Calu3 (cell line): ENCODE measurements around the gene CBX7. TPM values are rescaled to one million over a fixed set of nuclear protein-coding genes. Genes with fewer than 3 reads are reported as not detected.

Experiments
- BruUV-seq: library from RNA; stranded (reverse); fragments of 400-500 nt; replicated peaks from 2 replicates; lab custom pipeline; 2021; lab: Mats Ljungman, UMichigan
- CTCF ChIA-PET: fragments of 300-600 bp; sonication (Branson Sonifier 250); formaldehyde crosslinking; loops from one replicate; lab custom pipeline; 2022; ENCODE audit warnings: antibody characterized with exemption; lab: Charles Lee
- DNase-seq: peaks from one replicate; pipeline ENCODE4 v3.0.0; 2022
- H3K27ac Mint-ChIP-seq: one replicate; pipeline ENCODE4 v1.8.0; 2022; ENCODE audit warnings: mixed read lengths; ENCODE audit not compliant: unreplicated experiment
- H3K27me3 Mint-ChIP-seq: one replicate; pipeline ENCODE4 v1.8.0; 2022; ENCODE audit warnings: mixed read lengths; ENCODE audit not compliant: unreplicated experiment
- H3K36me3 Mint-ChIP-seq: one replicate; pipeline ENCODE4 v1.8.0; 2022; ENCODE audit warnings: mild to moderate bottlenecking, moderate library complexity, mixed read lengths; ENCODE audit not compliant: insufficient read depth, unreplicated experiment
- H3K4me1 Mint-ChIP-seq: one replicate; pipeline ENCODE4 v1.8.0; 2022; ENCODE audit warnings: mild to moderate bottlenecking, low read depth, mixed read lengths; ENCODE audit not compliant: unreplicated experiment
- H3K4me3 Mint-ChIP-seq: one replicate; pipeline ENCODE4 v1.8.0; 2022; ENCODE audit warnings: mild to moderate bottlenecking, low read depth, moderate library complexity, mixed read lengths; ENCODE audit not compliant: unreplicated experiment
- H3K9me3 Mint-ChIP-seq: one replicate; pipeline ENCODE4 v1.8.0; 2022; ENCODE audit warnings: low read depth, mixed read lengths; ENCODE audit not compliant: unreplicated experiment
- CTCF ChIP-seq: fragments of 200-600 bp; IDR thresholded peaks from one replicate; pipeline ENCODE4 v1.8.0; 2022; ENCODE audit warnings: antibody characterized with exemption; ENCODE audit not compliant: unreplicated experiment
- intact Hi-C: fragments of 100-400 bp; cut with micrococcal nuclease; formaldehyde crosslinking; loops from one replicate; pipeline ENCODE4 v1.10.0; 2022; ENCODE audit not compliant: unreplicated experiment
- total RNA-seq: library from RNA; stranded (reverse); gene quantifications from 2 replicates; pipeline ENCODE4 v1.2.3, GENCODE V29; 2022

Gene CBX7
- total RNA-seq, 1 experiment from 2014 or later, result 10.5 TPM

- no peaks in the 10 kb centered on the region for H3K9me3 Mint-ChIP-seq
- no peak overlapping the region for H3K27ac Mint-ChIP-seq
- CTCF ChIA-PET, result interaction anchor here (0.7 to 1.1 kb wide), 2 partner anchors 16 to 382 kb away, joined by 3 read pairs; no protein-coding TSS in a partner anchor
- no peak for TF ChIP-seq CTCF
- peaks cover 30% of the 10 kb centered on the region for H3K27me3 Mint-ChIP-seq
- H3K36me3 Mint-ChIP-seq, result peaks cover 28% of the 10 kb centered on the region
- BruUV-seq, result no TSS peak
- peak overlapping the region; percentile 77 for H3K4me3 Mint-ChIP-seq
- intact Hi-C loops, result no loop called here
- peaks cover 12% of the 10 kb centered on the region for H3K4me1 Mint-ChIP-seq
- DNase-seq, result no peak
Observed at GRCh38 chr22:39150848-39151215, 1.6 kb downstream of the CBX7 start.

GRCh38 chr22:39149915-39150847 is 2.3 kb downstream of the CBX7 start:
- BruUV-seq, result no TSS peak
- peaks cover 31% of the 10 kb centered on the region for H3K36me3 Mint-ChIP-seq
- no peak for TF ChIP-seq CTCF
- H3K4me3 Mint-ChIP-seq, result no peak overlapping the region
- CTCF ChIA-PET, result interaction anchor here (0.7 to 1.1 kb wide), 2 partner anchors 15 to 381 kb away, joined by 3 read pairs; no protein-coding TSS in a partner anchor
- peaks cover 24% of the 10 kb centered on the region for H3K27me3 Mint-ChIP-seq
- no peak for DNase-seq
- H3K27ac Mint-ChIP-seq, result no peak overlapping the region
- no peaks in the 10 kb centered on the region for H3K9me3 Mint-ChIP-seq
- intact Hi-C loops, result no loop called here
- peaks cover 12% of the 10 kb centered on the region for H3K4me1 Mint-ChIP-seq

GRCh38 chr22:39148727-39149535 is 3.5 kb downstream of the CBX7 start:
- Mint-ChIP-seq H3K4me1 (peaks cover 9% of the 10 kb centered on the region), H3K9me3 (no peaks in the 10 kb centered on the region), H3K4me3 (no peak overlapping the region), H3K27ac (no peak overlapping the region), H3K36me3 (peaks cover 40% of the 10 kb centered on the region), H3K27me3 (peaks cover 11% of the 10 kb centered on the region)
- DNase-seq, result no peak
- TF ChIP-seq CTCF, result no peak
- CTCF ChIA-PET, result interaction anchor here (0.6 kb wide), 1 partner anchor 171 kb away, joined by 3 read pairs; no protein-coding TSS in a partner anchor
- BruUV-seq, result no TSS peak
- intact Hi-C loops, result no loop called here

GRCh38 chr22:39148026-39148726 is 4.3 kb downstream of the CBX7 start:
- H3K4me1 Mint-ChIP-seq, result peaks cover 1% of the 10 kb centered on the region
- no peak for DNase-seq
- no peak for TF ChIP-seq CTCF
- peaks cover 33% of the 10 kb centered on the region for H3K36me3 Mint-ChIP-seq
- H3K27me3 Mint-ChIP-seq, result peaks cover 4% of the 10 kb centered on the region
- CTCF ChIA-PET, result interaction anchor here (0.6 kb wide), 1 partner anchor 172 kb away, joined by 3 read pairs; no protein-coding TSS in a partner anchor
- intact Hi-C loops, result no loop called here
- H3K9me3 Mint-ChIP-seq, result no peaks in the 10 kb centered on the region
- H3K27ac Mint-ChIP-seq, result no peak overlapping the region
- no TSS peak for BruUV-seq
- no peak overlapping the region for H3K4me3 Mint-ChIP-seq
